Measurements from ENCODE around the gene TACC3. TPM values are rescaled to one million over a fixed set of nuclear protein-coding genes. Genes with fewer than 3 reads are reported as not detected.

Gene TACC3
- total RNA-seq, result 10 to 100 TPM; 12.0 to 30.2 (median 12.7) TPM
- long read RNA-seq, donor 1, partial matches to known transcripts, result 2 of 4 reads
- long read RNA-seq, donor 1, other reads (novel, unspliced or antisense), result 1 of 4 reads
- long read RNA-seq, donor 2, transcript TACC3-201 (16 exons, 2,781 nt), result major isoform, 6 of 14 reads
- long read RNA-seq, donor 2, partial matches to known transcripts, result 4 of 14 reads
- long read RNA-seq, donor 2, other reads (novel, unspliced or antisense), result 4 of 14 reads

DNA sequence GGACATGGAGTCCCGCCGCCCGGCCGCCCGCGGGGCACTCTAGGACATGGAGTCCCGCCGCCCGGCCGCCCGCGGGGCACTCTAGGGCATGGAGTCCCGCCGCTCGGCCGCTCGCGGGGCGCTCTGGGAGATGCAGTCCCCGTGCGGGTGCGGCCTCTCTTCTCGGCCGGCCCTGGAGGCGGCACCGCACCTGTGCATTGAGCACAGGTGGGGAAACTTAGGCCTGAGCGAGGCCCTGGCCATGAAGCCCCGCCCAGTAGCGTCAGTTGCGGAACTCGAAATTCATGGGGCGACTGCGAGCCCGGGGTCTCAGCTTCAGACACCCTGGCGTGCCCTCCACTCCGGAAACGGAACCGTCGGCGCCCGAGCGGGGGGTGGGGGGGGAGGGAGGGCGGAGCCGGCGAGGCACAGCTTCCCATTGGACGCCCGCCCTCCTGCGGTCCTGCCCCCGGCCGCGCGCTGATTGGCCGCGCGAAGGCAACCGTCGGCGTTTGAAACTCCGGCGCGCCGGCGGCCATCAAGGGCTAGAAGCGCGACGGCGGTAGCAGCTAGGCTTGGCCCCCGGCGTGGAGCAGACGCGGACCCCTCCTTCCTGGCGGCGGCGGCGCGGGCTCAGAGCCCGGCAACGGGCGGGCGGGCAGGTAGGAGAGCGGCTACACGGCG lies at the start of gene TACC3, which contains the start of gene TMEM129:
Gene TACC3, plus strand, starts transcription at position 519 of the 663 bp plus-strand sequence. CDS start 1,901 bp downstream, outside the sequence.
Gene TMEM129, minus strand, starts transcription at position 321 of the 663 bp plus-strand sequence. CDS start 486 bp downstream, outside the sequence.
- H3K4me1 ChIP-seq (ENCODE audit: low read depth), result peaks cover 35% of the 10 kb centered on the region
- TF ChIP-seq, protein P1, sequence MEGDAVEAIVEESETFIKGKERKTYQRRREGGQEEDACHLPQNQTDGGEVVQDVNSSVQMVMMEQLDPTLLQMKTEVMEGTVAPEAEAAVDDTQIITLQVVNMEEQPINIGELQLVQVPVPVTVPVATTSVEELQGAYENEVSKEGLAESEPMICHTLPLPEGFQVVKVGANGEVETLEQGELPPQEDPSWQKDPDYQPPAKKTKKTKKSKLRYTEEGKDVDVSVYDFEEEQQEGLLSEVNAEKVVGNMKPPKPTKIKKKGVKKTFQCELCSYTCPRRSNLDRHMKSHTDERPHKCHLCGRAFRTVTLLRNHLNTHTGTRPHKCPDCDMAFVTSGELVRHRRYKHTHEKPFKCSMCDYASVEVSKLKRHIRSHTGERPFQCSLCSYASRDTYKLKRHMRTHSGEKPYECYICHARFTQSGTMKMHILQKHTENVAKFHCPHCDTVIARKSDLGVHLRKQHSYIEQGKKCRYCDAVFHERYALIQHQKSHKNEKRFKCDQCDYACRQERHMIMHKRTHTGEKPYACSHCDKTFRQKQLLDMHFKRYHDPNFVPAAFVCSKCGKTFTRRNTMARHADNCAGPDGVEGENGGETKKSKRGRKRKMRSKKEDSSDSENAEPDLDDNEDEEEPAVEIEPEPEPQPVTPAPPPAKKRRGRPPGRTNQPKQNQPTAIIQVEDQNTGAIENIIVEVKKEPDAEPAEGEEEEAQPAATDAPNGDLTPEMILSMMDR (IDR thresholded peaks at IDR 0.05), result no peak
- ATAC-seq (peak; percentile 87), DNase-seq (peak; percentile 96 to 98 (median 97))
- no peaks in the 10 kb centered on the region for H3K36me3 ChIP-seq (ENCODE audit: low read depth)
- H3K9me3 ChIP-seq, result no peaks in the 10 kb centered on the region
- intact Hi-C loops (cut with DNase I, micrococcal nuclease), result no loop called here
- peak within 1 kb of the TSS; percentile 72 for H3K4me3 ChIP-seq

DNA sequence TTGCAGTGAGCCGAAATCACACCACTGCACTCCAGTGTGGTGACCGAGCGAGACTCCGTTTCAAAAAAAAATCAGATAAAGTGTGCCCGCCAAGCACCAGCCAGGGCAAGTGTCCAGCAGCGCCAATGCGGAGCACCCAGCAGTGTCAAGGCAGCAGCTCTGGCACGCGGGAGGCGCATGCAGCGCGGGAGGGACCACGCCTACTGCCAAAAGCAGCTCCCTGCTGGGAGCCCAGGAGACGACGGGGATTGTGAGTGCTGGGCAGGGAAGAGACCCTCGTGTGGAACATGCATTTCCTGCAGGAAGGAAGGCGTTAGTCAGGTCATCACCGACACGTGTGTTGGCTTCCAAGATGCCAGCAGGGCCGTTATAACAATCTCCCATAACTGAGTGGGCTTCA lies 47.6 kb upstream of the TACC3 start:
- Histone ChIP-seq H3K4me3 (no peak overlapping the region), H3K4me1 (ENCODE audit: low read depth) (no peaks in the 10 kb centered on the region), H3K9me3 (no peaks in the 10 kb centered on the region), H3K36me3 (ENCODE audit: low read depth) (no peaks in the 10 kb centered on the region)
- TF ChIP-seq, protein P1 (IDR thresholded peaks at IDR 0.05), result no peak
- ATAC-seq (no peak), DNase-seq (no peak)
- intact Hi-C loops (cut with DNase I, micrococcal nuclease), result no loop called here

DNA sequence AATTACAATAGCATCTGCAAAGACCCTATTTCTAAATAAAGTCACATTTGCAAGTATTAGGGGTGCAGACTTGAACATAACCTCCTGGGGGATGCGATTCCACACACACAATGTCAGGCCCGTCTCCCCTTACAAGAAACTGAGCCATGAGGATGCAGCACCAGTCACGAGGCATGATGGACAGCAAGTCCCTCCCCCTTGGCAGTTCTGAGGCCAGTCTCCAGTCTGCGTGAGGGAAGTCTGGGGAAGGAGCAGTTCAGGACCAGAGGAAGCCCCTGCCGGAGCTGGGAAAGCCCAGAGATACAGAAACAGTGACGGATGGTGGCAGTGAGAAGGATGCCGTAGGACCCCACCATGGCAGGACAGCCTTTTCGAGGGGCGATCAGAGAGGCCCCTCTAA lies 46.6 kb upstream of the TACC3 start:
- no peaks in the 10 kb centered on the region for H3K36me3 ChIP-seq (ENCODE audit: low read depth)
- intact Hi-C loops (cut with DNase I, micrococcal nuclease), result no loop called here
- ATAC-seq (no peak), DNase-seq (no peak)
- H3K4me3 ChIP-seq, result no peak overlapping the region
- TF ChIP-seq, protein P1 (IDR thresholded peaks at IDR 0.05), result no peak
- no peaks in the 10 kb centered on the region for H3K9me3 ChIP-seq
- no peaks in the 10 kb centered on the region for H3K4me1 ChIP-seq (ENCODE audit: low read depth)

DNA sequence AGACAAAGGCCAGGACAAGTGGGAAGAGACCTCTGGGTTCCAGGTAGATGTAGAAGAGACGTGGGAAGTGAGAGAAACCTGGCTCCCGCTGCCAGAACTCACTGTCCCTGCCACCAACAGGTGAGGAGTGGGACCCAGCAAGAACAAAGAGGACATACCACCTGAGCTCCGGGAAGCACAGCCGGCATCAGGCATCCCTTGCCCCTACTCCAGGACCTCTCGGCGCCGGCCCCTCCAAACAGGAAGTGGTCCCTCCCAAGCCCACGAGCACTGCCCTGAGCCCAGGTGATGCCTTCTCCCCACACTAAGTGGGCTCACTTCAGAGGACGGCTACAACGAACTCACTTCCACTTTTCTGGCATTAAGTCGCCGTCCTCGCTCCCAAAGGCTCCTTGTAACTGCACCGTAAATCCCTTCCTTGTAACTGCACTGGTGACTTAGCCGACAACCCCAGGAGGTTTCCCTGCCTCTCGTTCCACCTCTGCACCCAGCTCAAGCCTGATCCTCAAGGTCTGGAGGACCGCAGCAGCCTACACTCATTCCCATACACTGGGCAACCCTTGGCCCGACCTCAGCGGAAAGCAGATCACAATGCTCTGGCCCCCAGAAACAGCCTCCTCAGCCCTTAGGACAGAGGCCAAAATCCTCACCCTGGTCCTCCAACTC lies 46.1 kb upstream of the TACC3 start:
- Histone ChIP-seq H3K9me3 (no peaks in the 10 kb centered on the region), H3K4me1 (ENCODE audit: low read depth) (no peaks in the 10 kb centered on the region), H3K36me3 (ENCODE audit: low read depth) (no peaks in the 10 kb centered on the region), H3K4me3 (no peak overlapping the region)
- TF ChIP-seq, protein P1 (IDR thresholded peaks at IDR 0.05), result no peak
- no peak for ATAC-seq
- no peak for DNase-seq
- intact Hi-C loops (cut with DNase I, micrococcal nuclease), result no loop called here

DNA sequence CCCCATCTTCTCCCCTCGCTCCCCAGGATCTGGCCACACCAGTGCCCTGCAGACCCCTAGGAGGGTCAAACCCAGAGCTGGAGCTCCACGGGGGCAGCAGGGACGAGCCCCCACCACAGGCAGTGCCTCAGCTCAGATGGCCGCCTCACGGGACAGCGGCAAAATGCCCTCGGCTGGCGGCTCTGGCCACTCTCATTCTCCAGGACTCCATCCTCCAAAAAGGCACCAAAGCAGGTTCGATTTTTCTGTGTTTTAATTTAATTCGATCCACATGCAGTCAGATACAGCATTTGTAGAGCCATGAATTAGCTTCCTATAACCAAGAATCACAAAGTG lies 45.6 kb upstream of the TACC3 start:
- ATAC-seq (no peak), DNase-seq (no peak)
- intact Hi-C loops (cut with DNase I, micrococcal nuclease), result no loop called here
- no peaks in the 10 kb centered on the region for H3K36me3 ChIP-seq (ENCODE audit: low read depth)
- no peak overlapping the region for H3K4me3 ChIP-seq
- TF ChIP-seq, protein P1 (IDR thresholded peaks at IDR 0.05), result no peak
- H3K9me3 ChIP-seq, result no peaks in the 10 kb centered on the region
- no peaks in the 10 kb centered on the region for H3K4me1 ChIP-seq (ENCODE audit: low read depth)

Measured in mucosa of descending colon (tissue), 3 donors.